IMR-90 (cell line): Measurements from ENCODE around the gene NBEA.

Experiments used
- BHLHE40 ChIP-seq: fragments of 150-350 bp; IDR thresholded peaks from 2 replicates; pipeline ENCODE4 v1.6.1; 2016; ENCODE audit warnings: mild to moderate bottlenecking, low read depth, low read length
- CEBPB ChIP-seq: IDR thresholded peaks from 2 replicates; pipeline ENCODE4 v1.6.1; 2012; ENCODE audit warnings: low read depth, low read length, improper control_type of control experiment
- CHD1 ChIP-seq: IDR thresholded peaks from 2 replicates; pipeline ENCODE4 v1.6.1; 2012; ENCODE audit warnings: low read depth, low read length, improper control_type of control experiment
- FOS ChIP-seq: fragments of 150-350 bp; IDR thresholded peaks from 2 replicates; pipeline ENCODE4 v1.6.1; 2016; ENCODE audit warnings: low read depth, low read length
- MAFK ChIP-seq: IDR thresholded peaks from 2 replicates; pipeline ENCODE4 v1.6.1; 2012; ENCODE audit warnings: low read depth, low read length, improper control_type of control experiment
- MAZ ChIP-seq: IDR thresholded peaks from 2 replicates; pipeline ENCODE4 v1.6.1; 2012; ENCODE audit warnings: low read depth, mild to moderate bottlenecking, low read length, improper control_type of control experiment, moderate library complexity, borderline replicate concordance
- MXI1 ChIP-seq: IDR thresholded peaks from 2 replicates; pipeline ENCODE4 v1.6.1; 2012; ENCODE audit warnings: low read depth, mild to moderate bottlenecking, low read length, moderate library complexity, borderline replicate concordance
- POLR2A ChIP-seq: IDR thresholded peaks from 2 replicates; pipeline ENCODE4 v1.6.1; 2012; ENCODE audit warnings: mild to moderate bottlenecking, low read depth, low read length
- RAD21 ChIP-seq: IDR thresholded peaks from 2 replicates; pipeline ENCODE4 v1.6.1; 2012; ENCODE audit warnings: low read length, improper control_type of control experiment
- RCOR1 ChIP-seq: IDR thresholded peaks from 2 replicates; pipeline ENCODE4 v1.6.1; 2012; ENCODE audit warnings: mild to moderate bottlenecking, low read length, improper control_type of control experiment; ENCODE audit not compliant: insufficient replicate concordance
- RFX5 ChIP-seq: IDR thresholded peaks from 2 replicates; pipeline ENCODE4 v1.8.0; 2012; ENCODE audit warnings: low read depth, mild to moderate bottlenecking, low read length, moderate library complexity
- SMC3 ChIP-seq: fragments of 150-350 bp; IDR thresholded peaks from 2 replicates; pipeline ENCODE4 v1.6.1; 2016; ENCODE audit warnings: low read depth, mild to moderate bottlenecking, antibody characterized with exemption, low read length, moderate library complexity
- TF ChIP-seq, protein P1 (sequence below): conservative IDR thresholded peaks from 2 replicates; pipeline ENCODE4 v1.5.1; 2012; ENCODE audit warnings: mild to moderate bottlenecking, low read depth, low read length, improper control_type of control experiment

DNA sequence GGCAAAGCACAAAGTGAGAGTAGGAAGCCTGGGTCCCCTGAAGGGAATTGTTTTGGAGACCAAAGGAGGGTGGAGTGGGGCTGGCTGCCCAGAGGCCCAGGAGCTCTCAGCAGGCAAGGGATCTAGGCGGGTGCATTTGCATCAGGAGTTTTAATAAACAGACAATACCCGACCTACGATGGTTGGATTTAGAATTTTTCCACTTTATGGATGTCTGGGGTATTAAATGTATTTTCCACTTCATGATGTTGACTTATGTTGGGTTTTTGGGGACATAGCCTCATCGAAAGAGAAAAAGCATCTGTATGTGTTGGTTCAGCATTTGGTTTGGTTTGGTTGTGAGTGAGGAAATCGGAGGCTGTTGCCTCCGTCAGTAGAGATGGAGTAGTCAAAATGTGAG, 739.6 kb downstream of the NBEA start:
- no peak for TF ChIP-seq POLR2A
- TF ChIP-seq, protein P1, sequence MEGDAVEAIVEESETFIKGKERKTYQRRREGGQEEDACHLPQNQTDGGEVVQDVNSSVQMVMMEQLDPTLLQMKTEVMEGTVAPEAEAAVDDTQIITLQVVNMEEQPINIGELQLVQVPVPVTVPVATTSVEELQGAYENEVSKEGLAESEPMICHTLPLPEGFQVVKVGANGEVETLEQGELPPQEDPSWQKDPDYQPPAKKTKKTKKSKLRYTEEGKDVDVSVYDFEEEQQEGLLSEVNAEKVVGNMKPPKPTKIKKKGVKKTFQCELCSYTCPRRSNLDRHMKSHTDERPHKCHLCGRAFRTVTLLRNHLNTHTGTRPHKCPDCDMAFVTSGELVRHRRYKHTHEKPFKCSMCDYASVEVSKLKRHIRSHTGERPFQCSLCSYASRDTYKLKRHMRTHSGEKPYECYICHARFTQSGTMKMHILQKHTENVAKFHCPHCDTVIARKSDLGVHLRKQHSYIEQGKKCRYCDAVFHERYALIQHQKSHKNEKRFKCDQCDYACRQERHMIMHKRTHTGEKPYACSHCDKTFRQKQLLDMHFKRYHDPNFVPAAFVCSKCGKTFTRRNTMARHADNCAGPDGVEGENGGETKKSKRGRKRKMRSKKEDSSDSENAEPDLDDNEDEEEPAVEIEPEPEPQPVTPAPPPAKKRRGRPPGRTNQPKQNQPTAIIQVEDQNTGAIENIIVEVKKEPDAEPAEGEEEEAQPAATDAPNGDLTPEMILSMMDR: no peak
- no peak for TF ChIP-seq RCOR1
- TF ChIP-seq MAZ: no peak
- TF ChIP-seq MXI1: no peak
- no peak for TF ChIP-seq RAD21
- no peak for TF ChIP-seq SMC3
- no peak for TF ChIP-seq FOS
- no peak for TF ChIP-seq MAFK
- no peak for TF ChIP-seq RFX5
- TF ChIP-seq BHLHE40: no peak
- TF ChIP-seq CEBPB: no peak
- TF ChIP-seq CHD1: no peak
